T-helper 1 cell treated with Interleukin-12 subunit alpha and Interleukin-12 subunit beta and Interleukin-4 antibody, amounts not matched to agents 30 μg/mL and 1 μg/mL, for 36 hours (primary cell): ENCODE measurements around the gene CDKAL1.
"Not testable (repeated sequence)": the region's sequence is repeated elsewhere in the genome, so short reads cannot be mapped to it uniquely, and the experiment has no call there.

Experiments
- H3K27ac Mint-ChIP-seq: one replicate; pipeline ENCODE4 v1.8.0; 2021; ENCODE audit warnings: mild to moderate bottlenecking, mixed read lengths
- H3K27me3 Mint-ChIP-seq: one replicate; pipeline ENCODE4 v1.8.0; 2021; ENCODE audit warnings: low read depth, mixed read lengths
- H3K36me3 Mint-ChIP-seq: one replicate; pipeline ENCODE4 v1.8.0; 2021; ENCODE audit warnings: low read depth, mixed read lengths
- H3K4me1 Mint-ChIP-seq: one replicate; pipeline ENCODE4 v1.8.0; 2021; ENCODE audit warnings: low read depth, mixed read lengths
- H3K4me3 Mint-ChIP-seq: one replicate; pipeline ENCODE4 v1.8.0; 2021; ENCODE audit warnings: mild to moderate bottlenecking, moderate library complexity, mixed read lengths
- H3K9me3 Mint-ChIP-seq: one replicate; pipeline ENCODE4 v1.8.0; 2021; ENCODE audit warnings: mixed read lengths

CDKAL1 gene

GRCh38 chr6:20534295-20535262 is at the start of gene CDKAL1:
CDKAL1 (plus strand) TSS chr6:20534457; CDS start chr6:20546351, 11,894 bp downstream.
- H3K4me3 Mint-ChIP-seq, result peak within 1 kb of the TSS; percentile 97
- H3K27ac Mint-ChIP-seq, result peak within 1 kb of the TSS; percentile 98
- H3K36me3 Mint-ChIP-seq, result peaks cover 13% of the 10 kb centered on the region
- H3K9me3 Mint-ChIP-seq, result no peaks in the 10 kb centered on the region
- peaks cover 38% of the 10 kb centered on the region for H3K4me1 Mint-ChIP-seq
- H3K27me3 Mint-ChIP-seq, result no peaks in the 10 kb centered on the region

GRCh38 chr6:20486641-20487040 is 47.6 kb upstream of the CDKAL1 start:
- Mint-ChIP-seq H3K9me3 (no peaks in the 10 kb centered on the region), H3K27ac (no peak overlapping the region), H3K4me3 (no peak overlapping the region), H3K4me1 (no peaks in the 10 kb centered on the region), H3K27me3 (no peaks in the 10 kb centered on the region), H3K36me3 (peaks cover 64% of the 10 kb centered on the region)

GRCh38 chr6:20487669-20488375 is 46.4 kb upstream of the CDKAL1 start:
- H3K36me3 Mint-ChIP-seq, result peaks cover 57% of the 10 kb centered on the region
- no peaks in the 10 kb centered on the region for H3K4me1 Mint-ChIP-seq
- H3K27ac Mint-ChIP-seq, result no peak overlapping the region

GRCh38 chr6:20490591-20490990 is 43.7 kb upstream of the CDKAL1 start:
- peaks cover 44% of the 10 kb centered on the region for H3K36me3 Mint-ChIP-seq
- H3K4me3 Mint-ChIP-seq, result no peak overlapping the region
- no peak overlapping the region for H3K27ac Mint-ChIP-seq
- H3K27me3 Mint-ChIP-seq, result no peaks in the 10 kb centered on the region
- no peaks in the 10 kb centered on the region for H3K9me3 Mint-ChIP-seq
- H3K4me1 Mint-ChIP-seq, result no peaks in the 10 kb centered on the region

More at GRCh38 chr6:20487669-20488375, 46.4 kb upstream of the CDKAL1 start:
- Mint-ChIP-seq H3K9me3 (no peaks in the 10 kb centered on the region), H3K4me3 (no peak overlapping the region), H3K27me3 (no peaks in the 10 kb centered on the region)

- Mint-ChIP-seq H3K27ac (no peak overlapping the region), H3K4me3 (no peak overlapping the region), H3K4me1 (no peaks in the 10 kb centered on the region), H3K9me3 (no peaks in the 10 kb centered on the region), H3K27me3 (no peaks in the 10 kb centered on the region), H3K36me3 (peaks cover 38% of the 10 kb centered on the region)
Measured at GRCh38 chr6:20492099-20492498, 42.2 kb upstream of the CDKAL1 start.

GRCh38 chr6:20497216-20498040 is 36.8 kb upstream of the CDKAL1 start:
- Mint-ChIP-seq H3K36me3 (peaks cover 5% of the 10 kb centered on the region), H3K27me3 (peaks cover 9% of the 10 kb centered on the region), H3K4me1 (no peaks in the 10 kb centered on the region), H3K9me3 (peaks cover 4% of the 10 kb centered on the region), H3K4me3 (no peak overlapping the region), H3K27ac (no peak overlapping the region)

GRCh38 chr6:20498041-20498385 is 36.2 kb upstream of the CDKAL1 start:
- Mint-ChIP-seq H3K36me3 (peaks cover 5% of the 10 kb centered on the region), H3K9me3 (peaks cover 8% of the 10 kb centered on the region), H3K27ac (no peak overlapping the region), H3K27me3 (peaks cover 15% of the 10 kb centered on the region), H3K4me1 (no peaks in the 10 kb centered on the region), H3K4me3 (no peak overlapping the region)

GRCh38 chr6:20509212-20509611 is 25.0 kb upstream of the CDKAL1 start:
- no peak overlapping the region for H3K27ac Mint-ChIP-seq
- peaks cover 8% of the 10 kb centered on the region for H3K27me3 Mint-ChIP-seq
- no peaks in the 10 kb centered on the region for H3K9me3 Mint-ChIP-seq
- H3K4me3 Mint-ChIP-seq, result no peak overlapping the region
- H3K4me1 Mint-ChIP-seq, result no peaks in the 10 kb centered on the region
- H3K36me3 Mint-ChIP-seq, result no peaks in the 10 kb centered on the region

GRCh38 chr6:20511852-20512251 is 22.4 kb upstream of the CDKAL1 start:
- Mint-ChIP-seq H3K4me1 (no peaks in the 10 kb centered on the region), H3K27ac (no peak overlapping the region), H3K9me3 (no peaks in the 10 kb centered on the region), H3K27me3 (peaks cover 8% of the 10 kb centered on the region), H3K36me3 (no peaks in the 10 kb centered on the region), H3K4me3 (no peak overlapping the region)

GRCh38 chr6:20525208-20525607 is 9.0 kb upstream of the CDKAL1 start:
- H3K36me3 Mint-ChIP-seq, result not testable (repeated sequence)

GRCh38 chr6:20529086-20529448 is 5.2 kb upstream of the CDKAL1 start:
- not testable (repeated sequence) for H3K4me3 Mint-ChIP-seq, H3K27ac Mint-ChIP-seq, H3K36me3 Mint-ChIP-seq, H3K9me3 Mint-ChIP-seq, H3K27me3 Mint-ChIP-seq
- H3K4me1 Mint-ChIP-seq, result peaks cover 23% of the 10 kb centered on the region

More at GRCh38 chr6:20525208-20525607, 9.0 kb upstream of the CDKAL1 start:
- not testable (repeated sequence) for H3K27ac Mint-ChIP-seq, H3K4me3 Mint-ChIP-seq, H3K9me3 Mint-ChIP-seq
- Mint-ChIP-seq H3K4me1 (peaks cover 11% of the 10 kb centered on the region), H3K27me3 (peaks cover 14% of the 10 kb centered on the region)

- peak overlapping the region; percentile 5 for H3K27ac Mint-ChIP-seq
- no peaks in the 10 kb centered on the region for H3K27me3 Mint-ChIP-seq
- peaks cover 35% of the 10 kb centered on the region for H3K4me1 Mint-ChIP-seq
- no peak overlapping the region for H3K4me3 Mint-ChIP-seq
- peaks cover 7% of the 10 kb centered on the region for H3K36me3 Mint-ChIP-seq
- H3K9me3 Mint-ChIP-seq, result no peaks in the 10 kb centered on the region
Measured at GRCh38 chr6:20532881-20533280, 1.4 kb upstream of the CDKAL1 start.

GRCh38 chr6:20533746-20534294 is 437 bp upstream of the CDKAL1 start:
- Mint-ChIP-seq H3K4me1 (peaks cover 34% of the 10 kb centered on the region), H3K36me3 (peaks cover 9% of the 10 kb centered on the region), H3K4me3 (peak overlapping the region; percentile 97), H3K9me3 (no peaks in the 10 kb centered on the region), H3K27me3 (no peaks in the 10 kb centered on the region), H3K27ac (peak overlapping the region; percentile 81)

- Mint-ChIP-seq H3K27ac (no peak overlapping the region), H3K9me3 (no peaks in the 10 kb centered on the region), H3K4me3 (no peak overlapping the region), H3K4me1 (peaks cover 39% of the 10 kb centered on the region), H3K36me3 (peaks cover 26% of the 10 kb centered on the region), H3K27me3 (no peaks in the 10 kb centered on the region)
Measured at GRCh38 chr6:20538131-20538662, 3.9 kb downstream of the CDKAL1 start.
